SKM-1 (cell line): ENCODE measurements around the gene SLC2A10.

Experiments
- DNase-seq: peaks from one replicate; lab custom pipeline; 2025; ENCODE audit not compliant: unreplicated experiment; lab: John Stamatoyannopoulos, UW

The SLC2A10 gene

GRCh38 chr20:46761566-46761965, 52.1 kb downstream of the SLC2A10 start:
- DNase-seq, result no peak

DNA sequence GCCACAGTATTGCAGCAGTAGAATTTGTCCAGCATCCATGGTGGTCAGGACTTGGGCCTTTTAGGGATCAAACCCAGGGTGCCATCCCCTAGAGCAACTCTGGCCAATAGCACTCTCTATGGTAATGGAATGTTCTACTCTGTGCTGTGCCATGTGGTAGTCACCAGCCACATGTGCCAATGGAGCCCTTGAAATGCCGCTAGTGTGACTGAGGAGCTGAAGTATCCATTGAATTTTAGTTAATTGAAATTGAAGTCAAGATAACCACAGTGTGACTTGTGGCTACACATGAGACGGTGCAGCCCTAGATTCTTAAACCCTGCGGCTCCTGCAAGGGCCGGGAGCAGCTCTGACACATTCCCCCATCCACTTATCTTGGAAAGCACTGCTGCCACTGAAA, 54.6 kb downstream of the SLC2A10 start:
- no peak for DNase-seq

- no peak for DNase-seq
Observed at GRCh38 chr20:46765506-46766120, 56.2 kb downstream of the SLC2A10 start.

- DNase-seq, result no peak
Observed at GRCh38 chr20:46767127-46767761, 57.8 kb downstream of the SLC2A10 start.

- no peak for DNase-seq
Observed at GRCh38 chr20:46770330-46771194, 61.1 kb downstream of the SLC2A10 start.

GRCh38 chr20:46771195-46771588, 61.7 kb downstream of the SLC2A10 start:
- DNase-seq, result no peak

DNA sequence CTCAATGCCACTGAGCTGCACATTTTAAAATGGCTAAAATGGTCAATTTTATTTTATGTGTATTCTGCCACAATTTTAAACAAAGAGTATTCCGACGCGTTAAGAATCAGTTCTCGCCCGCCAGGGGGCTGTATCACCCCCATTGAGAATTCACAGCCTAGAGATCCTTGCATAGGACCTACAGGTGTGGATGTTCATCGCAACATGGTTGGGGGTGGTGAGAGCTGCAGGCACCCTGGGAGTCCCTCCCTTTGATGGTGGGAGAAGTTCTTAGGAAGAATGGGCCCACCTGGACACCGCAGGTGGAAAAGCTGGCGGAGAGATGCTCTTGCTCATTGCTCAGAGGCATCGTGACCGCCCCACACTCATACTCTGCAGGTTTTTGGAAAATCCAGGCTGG, 63.5 kb downstream of the SLC2A10 start:
- no peak for DNase-seq

DNA sequence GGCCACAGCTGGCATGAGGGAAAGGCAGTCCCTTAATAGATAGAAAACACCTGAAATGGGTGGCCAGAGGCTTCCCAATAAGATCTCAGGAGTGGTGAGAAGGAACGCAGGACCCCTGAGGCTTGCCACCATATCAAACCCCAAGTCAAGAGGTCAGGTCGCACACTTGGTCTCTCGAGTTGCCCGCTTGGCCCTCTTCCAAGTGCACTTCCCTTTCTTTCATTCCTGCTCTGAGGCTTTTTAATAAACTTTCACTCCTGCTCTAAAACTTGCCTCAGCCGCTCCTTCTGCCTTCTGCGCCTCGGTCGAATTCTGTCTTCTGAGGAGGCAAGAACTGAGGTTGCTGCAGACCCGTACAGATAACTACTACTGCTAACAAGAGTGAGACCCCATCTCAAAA, 64.2 kb downstream of the SLC2A10 start:
- DNase-seq, result no peak

- DNase-seq, result no peak
Observed at GRCh38 chr20:46774236-46774635, 64.8 kb downstream of the SLC2A10 start.

DNA sequence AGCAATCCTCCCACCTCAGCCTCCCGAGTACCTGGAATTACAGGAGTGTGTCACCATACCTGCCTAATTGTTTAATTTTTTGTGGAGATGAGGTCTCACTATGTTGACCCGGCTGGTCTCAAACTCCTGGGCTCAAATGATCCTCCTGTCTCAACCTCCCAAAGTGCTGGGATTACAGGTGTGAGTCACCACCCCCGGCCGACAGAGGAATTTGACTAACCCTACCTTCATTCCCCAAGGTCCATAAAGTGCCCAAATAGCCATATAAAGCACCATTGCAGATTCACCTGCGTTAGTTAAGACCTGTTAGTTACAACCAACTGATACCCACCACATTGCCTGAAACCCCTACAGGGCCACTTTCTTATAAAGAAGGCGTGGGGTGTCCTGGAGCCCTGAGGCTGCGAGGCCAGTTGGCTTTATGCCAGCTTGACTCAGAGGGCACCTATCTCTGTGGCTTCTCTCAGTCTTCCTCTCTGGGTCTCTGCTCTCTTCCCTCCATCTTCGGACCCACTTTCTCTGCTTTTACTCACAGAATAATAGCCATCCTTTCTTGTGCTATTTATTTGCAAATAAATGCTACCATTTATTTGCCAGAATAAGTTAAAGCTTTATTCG, 65.6 kb downstream of the SLC2A10 start:
- no peak for DNase-seq

- no peak for DNase-seq
Observed at GRCh38 chr20:46775806-46776205, 66.4 kb downstream of the SLC2A10 start.

GRCh38 chr20:46777331-46777730, 67.9 kb downstream of the SLC2A10 start:
- no peak for DNase-seq

GRCh38 chr20:46779831-46780230, 70.4 kb downstream of the SLC2A10 start:
- DNase-seq, result no peak

DNA sequence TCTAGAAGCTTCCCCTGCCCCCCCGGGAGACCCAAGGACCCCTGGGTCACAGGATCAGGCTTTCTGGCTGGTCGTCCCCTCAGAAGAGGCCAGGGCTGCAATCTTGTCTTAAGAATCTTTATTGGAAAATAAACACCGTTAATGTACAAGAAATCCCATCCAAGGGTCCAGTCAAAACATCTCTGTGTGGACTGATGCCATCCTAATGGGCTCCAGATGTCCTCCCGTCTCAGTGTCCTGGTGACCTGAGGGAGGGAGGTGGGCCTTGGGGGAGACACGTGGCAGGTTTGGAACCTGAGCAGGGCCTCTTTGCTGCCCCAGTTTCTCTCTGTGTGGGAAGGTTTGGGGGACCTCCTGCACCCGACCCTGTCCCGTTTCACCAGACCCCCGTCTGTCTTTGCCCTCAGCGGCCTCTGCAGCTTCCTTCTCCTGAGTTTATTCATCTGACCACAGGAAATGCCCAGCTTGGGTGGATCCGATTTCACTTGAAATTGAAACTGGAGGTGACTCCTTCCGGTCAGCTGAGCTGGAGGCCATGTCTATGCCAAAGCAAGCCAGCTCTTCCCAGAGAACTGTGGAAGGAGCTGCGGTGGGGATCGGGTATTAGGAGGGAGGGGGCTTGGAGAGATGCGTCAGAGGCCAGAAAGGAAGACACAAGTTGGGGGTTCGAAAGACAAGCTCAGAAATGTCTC, 75.1 kb downstream of the SLC2A10 start:
- no peak for DNase-seq
